T-cell (primary cell): ENCODE results near the gene FBXL19. TPM values are rescaled to one million over a fixed set of nuclear protein-coding genes. Genes with fewer than 3 reads are reported as not detected.

ENCODE experiments used
- ATAC-seq, 4 experiments: fragments of 200-7000 bp in 3 of 4; fragments of 150-1000 bp in 1 of 4; cut with Tn5 transposase; replicated peaks in 1 of 4; 1 replicate in 3 of 4; 2 replicates in 1 of 4; pipeline ENCODE4 v1.10.0; 2021; ENCODE audit warnings: moderate library complexity in 3 of 4, mild to moderate bottlenecking in 2 of 4, moderate number of reproducible peaks in 1 of 4
- CTCF ChIA-PET, 2 donors: fragments of 300-600 bp; sonication (Branson Sonifier 250); formaldehyde crosslinking; loops; one replicate each; lab custom pipeline; 2022; ENCODE audit warnings: antibody characterized with exemption in 2 of 2; lab: Charles Lee
- POLR2A ChIA-PET, 2 donors: fragments of 300-600 bp; sonication (Branson Sonifier 250); formaldehyde crosslinking; loops; one replicate each; lab custom pipeline; 2022; ENCODE audit warnings: antibody characterized with exemption in 2 of 2; lab: Charles Lee
- DNase-seq, 35 experiments: peaks; one replicate each; pipeline versions ENCODE4 v3.0.0 to v3.0.0-alpha.2; 2013 to 2023
- H3K27ac ChIP-seq: one replicate; pipeline ENCODE4 v1.5.1; 2013; ENCODE audit warnings: low read length
- H3K27me3 ChIP-seq, 2 experiments: replicated peaks in 1 of 2; 1 replicate in 1 of 2; 2 replicates in 1 of 2; pipeline versions ENCODE4 v1.6.1 to v1.7.0; 2013; ENCODE audit warnings: low read length in 1 of 2, mixed read lengths in 1 of 2; ENCODE audit not compliant: control insufficient read depth in 2 of 2, insufficient read depth in 2 of 2; ENCODE audit errors: extremely low read depth in 1 of 2
- H3K36me3 ChIP-seq, 2 donors: 1 replicate in 1 of 2; 2 replicates in 1 of 2; pipeline versions ENCODE4 v1.6.1 to v1.7.0; 2013; ENCODE audit warnings: low read length in 1 of 2; ENCODE audit not compliant: control insufficient read depth in 2 of 2, insufficient read depth in 1 of 2; ENCODE audit errors: extremely low read depth in 1 of 2
- H3K4me1 ChIP-seq, 2 experiments: 1 replicate in 1 of 2; 2 replicates in 1 of 2; pipeline versions ENCODE4 v1.6.1 to v1.7.0; 2013; ENCODE audit warnings: low read length in 2 of 2, mixed read lengths in 1 of 2; ENCODE audit not compliant: insufficient read depth in 2 of 2, control insufficient read depth in 1 of 2; ENCODE audit errors: extremely low read depth in 1 of 2
- H3K4me3 ChIP-seq, 2 donors: 1 replicate in 1 of 2; 2 replicates in 1 of 2; pipeline versions ENCODE4 v1.5.1 to v1.7.0; 2013; ENCODE audit warnings: mild to moderate bottlenecking in 2 of 2, low read length in 1 of 2, moderate library complexity in 1 of 2; ENCODE audit not compliant: control insufficient read depth in 1 of 2; ENCODE audit errors: extremely low read depth in 1 of 2
- H3K9me3 ChIP-seq: 2 replicates; pipeline ENCODE4 v1.7.0; 2013
- H3K27ac Mint-ChIP-seq, 2 donors: one replicate each; pipeline ENCODE4 v1.8.0; 2020 to 2021; ENCODE audit warnings: mild to moderate bottlenecking in 2 of 2, mixed read lengths in 2 of 2
- H3K27me3 Mint-ChIP-seq, 2 donors: one replicate each; pipeline ENCODE4 v1.8.0; 2021 to 2022; ENCODE audit warnings: mixed read lengths in 2 of 2
- H3K36me3 Mint-ChIP-seq: one replicate; pipeline ENCODE4 v1.8.0; 2021; ENCODE audit warnings: mixed read lengths
- H3K4me1 Mint-ChIP-seq, 3 donors: one replicate each; pipeline ENCODE4 v1.8.0; 2020 to 2022; ENCODE audit warnings: mixed read lengths in 3 of 3, mild to moderate bottlenecking in 1 of 3
- H3K4me3 Mint-ChIP-seq, 3 donors: one replicate each; pipeline ENCODE4 v1.8.0; 2020 to 2022; ENCODE audit warnings: mild to moderate bottlenecking in 3 of 3, mixed read lengths in 3 of 3, moderate library complexity in 3 of 3
- H3K9me3 Mint-ChIP-seq, 3 donors: one replicate each; pipeline ENCODE4 v1.8.0; 2020 to 2022; ENCODE audit warnings: mixed read lengths in 3 of 3
- WGBS: methylation state at CpG from one replicate; pipeline ENCODE4 v1.1.5; 2013; ENCODE audit warnings: missing lambda C conversion rate; ENCODE audit not compliant: insufficient coverage; 5-methylcytosine and 5-hydroxymethylcytosine counted together
- total RNA-seq, 35 experiments: library from RNA in 6 of 35; stranded (reverse) in 6 of 35; fragments of 120-200 nt in 1 of 35; gene quantifications; one replicate each; pipeline versions ENCODE4 v1.2.1 to v1.2.4 and lab custom pipeline; 2013 to 2026

Gene FBXL19
- total RNA-seq, 5 donors from 2014 or later (not counting 1 experiment from before 2014, with no cell fraction given): 11.5 to 22.0 (median 18.1) TPM

- ATAC-seq: no peak
- peak in 2 of 35 experiments; percentile 21 to 34 for DNase-seq
- no CpG with 5 or more reads among the region's 4 CpGs for WGBS
- no peaks in the 10 kb centered on the region for H3K36me3 Mint-ChIP-seq
- no peak overlapping the region for H3K4me3 ChIP-seq
- no peaks in the 10 kb centered on the region for H3K27me3 Mint-ChIP-seq
- CTCF ChIA-PET: no interaction called here
- peak overlapping the region in 1 of 3 donors; percentile 95 for H3K4me3 Mint-ChIP-seq
- H3K4me1 ChIP-seq: peaks cover 17 to 53% of the 10 kb centered on the region in 2 experiments
- no peaks in the 10 kb centered on the region for H3K36me3 ChIP-seq
- H3K9me3 ChIP-seq: no peaks in the 10 kb centered on the region
- H3K9me3 Mint-ChIP-seq: no peaks in the 10 kb centered on the region
- H3K4me1 Mint-ChIP-seq: peaks cover 30 to 38% (median 37%) of the 10 kb centered on the region in 3 donors
- peak overlapping the region; percentile 91 to 92 for H3K27ac Mint-ChIP-seq
- peak overlapping the region; percentile 78 for H3K27ac ChIP-seq
- no peaks in the 10 kb centered on the region for H3K27me3 ChIP-seq
- POLR2A ChIA-PET: no interaction called here
Observed at GRCh38 chr16:30903596-30903995, 19.8 kb upstream of the FBXL19 start.

GRCh38 chr16:30904114-30904780 lies 19.1 kb upstream of the FBXL19 start:
- POLR2A ChIA-PET: no interaction called here
- peak overlapping the region in 1 of 3 donors; percentile 95 for H3K4me3 Mint-ChIP-seq
- H3K27ac Mint-ChIP-seq: peak overlapping the region; percentile 91 to 92

DNA sequence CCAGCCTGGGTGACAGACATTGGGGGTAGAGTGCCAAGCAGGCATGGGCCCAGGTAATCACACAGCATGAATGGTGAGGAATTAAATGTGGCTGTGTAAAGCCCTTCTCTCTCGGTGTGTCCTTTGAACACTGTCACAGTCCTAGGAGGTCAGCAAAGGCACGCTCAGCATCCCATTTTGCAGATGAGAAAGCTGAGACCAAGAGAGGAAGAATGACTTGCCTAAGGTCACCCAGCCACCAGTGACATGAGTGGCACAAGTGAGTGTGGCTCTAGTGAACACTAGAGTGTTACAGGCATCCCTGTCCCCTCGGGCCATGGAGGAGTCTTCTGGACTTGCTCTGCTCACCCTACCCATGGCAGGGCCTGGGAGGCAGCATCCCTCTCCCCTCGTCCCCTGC lies 16.3 kb upstream of the FBXL19 start:
- H3K27me3 ChIP-seq: peaks cover 0 to 6% of the 10 kb centered on the region in 2 experiments
- Mint-ChIP-seq H3K27me3 (no peaks in the 10 kb centered on the region), H3K9me3 (no peaks in the 10 kb centered on the region), H3K36me3 (no peaks in the 10 kb centered on the region), H3K4me3 (no peak overlapping the region), H3K27ac (no peak overlapping the region), H3K4me1 (peaks cover 22 to 29% (median 29%) of the 10 kb centered on the region in 3 donors)
- 100% methylated on average over 1 of the region's 4 CpGs for WGBS
- no peak overlapping the region for H3K4me3 ChIP-seq
- DNase-seq (no peak), ATAC-seq (no peak)
- H3K27ac ChIP-seq: no peak overlapping the region
- POLR2A ChIA-PET: no interaction called here
- H3K36me3 ChIP-seq: no peaks in the 10 kb centered on the region
- H3K9me3 ChIP-seq: no peaks in the 10 kb centered on the region
- CTCF ChIA-PET: interaction anchor here in 1 of 2 donors (1.4 kb wide), 1 partner anchor 62 kb away, joined by 3 read pairs; no protein-coding TSS in a partner anchor
- peaks cover 13 to 38% of the 10 kb centered on the region in 2 experiments for H3K4me1 ChIP-seq

More at GRCh38 chr16:30904114-30904780, 19.1 kb upstream of the FBXL19 start:
- H3K36me3 Mint-ChIP-seq: no peaks in the 10 kb centered on the region
- Histone ChIP-seq H3K36me3 (no peaks in the 10 kb centered on the region), H3K4me3 (no peak overlapping the region), H3K4me1 (peaks cover 17 to 53% of the 10 kb centered on the region in 2 experiments), H3K27me3 (no peaks in the 10 kb centered on the region), H3K27ac (peak overlapping the region; percentile 78), H3K9me3 (no peaks in the 10 kb centered on the region)
- H3K9me3 Mint-ChIP-seq: no peaks in the 10 kb centered on the region
- peaks cover 30 to 38% (median 35%) of the 10 kb centered on the region in 3 donors for H3K4me1 Mint-ChIP-seq
- ATAC-seq: no peak
- 89% methylated on average over 17 of the region's 19 CpGs for WGBS
- CTCF ChIA-PET: no interaction called here
- H3K27me3 Mint-ChIP-seq: no peaks in the 10 kb centered on the region
- DNase-seq: no peak

GRCh38 chr16:30910427-30911029 lies 12.8 kb upstream of the FBXL19 start:
- POLR2A ChIA-PET: no interaction called here
- ATAC-seq (no peak), DNase-seq (no peak)
- H3K36me3 Mint-ChIP-seq: no peaks in the 10 kb centered on the region
- Histone ChIP-seq H3K4me1 (peaks cover 0 to 13% of the 10 kb centered on the region in 2 experiments), H3K27me3 (peaks cover 0 to 6% of the 10 kb centered on the region in 2 experiments), H3K9me3 (no peaks in the 10 kb centered on the region), H3K36me3 (no peaks in the 10 kb centered on the region), H3K4me3 (no peak overlapping the region), H3K27ac (no peak overlapping the region)
- H3K4me1 Mint-ChIP-seq: peaks cover 9 to 12% (median 10%) of the 10 kb centered on the region in 3 donors
- 95% methylated on average over 4 of the region's 18 CpGs for WGBS
- H3K9me3 Mint-ChIP-seq: no peaks in the 10 kb centered on the region
- no peak overlapping the region for H3K4me3 Mint-ChIP-seq
- CTCF ChIA-PET: interaction anchor here in 1 of 2 donors (1.2 kb wide), 1 partner anchor 9 kb away, joined by 5 read pairs; no protein-coding TSS in a partner anchor
- no peak overlapping the region for H3K27ac Mint-ChIP-seq
- H3K27me3 Mint-ChIP-seq: no peaks in the 10 kb centered on the region

- Histone ChIP-seq H3K36me3 (no peaks in the 10 kb centered on the region), H3K27ac (no peak overlapping the region), H3K27me3 (peaks cover 0 to 6% of the 10 kb centered on the region in 2 experiments), H3K9me3 (no peaks in the 10 kb centered on the region), H3K4me3 (no peak overlapping the region), H3K4me1 (peaks cover 0 to 5% of the 10 kb centered on the region in 2 experiments)
- POLR2A ChIA-PET: no interaction called here
- WGBS: 74% methylated on average over 3 of the region's 6 CpGs
- Mint-ChIP-seq H3K4me1 (peaks cover 1 to 3% (median 2%) of the 10 kb centered on the region in 3 donors), H3K4me3 (no peak overlapping the region), H3K9me3 (no peaks in the 10 kb centered on the region), H3K36me3 (no peaks in the 10 kb centered on the region), H3K27ac (no peak overlapping the region), H3K27me3 (no peaks in the 10 kb centered on the region)
- CTCF ChIA-PET: no interaction called here
- ATAC-seq (no peak), DNase-seq (no peak)
Observed at GRCh38 chr16:30912794-30913412, 10.5 kb upstream of the FBXL19 start.

GRCh38 chr16:30914830-30915229 lies 8.5 kb upstream of the FBXL19 start:
- H3K27ac Mint-ChIP-seq: no peak overlapping the region
- no peak overlapping the region for H3K27ac ChIP-seq
- ChIA-PET CTCF (no interaction called here), POLR2A (no interaction called here)
- H3K36me3 Mint-ChIP-seq: no peaks in the 10 kb centered on the region
- no peak overlapping the region for H3K4me3 ChIP-seq
- H3K4me1 Mint-ChIP-seq: no peaks in the 10 kb centered on the region
- DNase-seq (no peak), ATAC-seq (no peak)
- H3K4me3 Mint-ChIP-seq: no peak overlapping the region
- peaks cover 0 to 6% of the 10 kb centered on the region in 2 experiments for H3K27me3 ChIP-seq
- WGBS: 92% methylated on average over 2 of the region's 3 CpGs
- H3K27me3 Mint-ChIP-seq: no peaks in the 10 kb centered on the region
- H3K4me1 ChIP-seq: no peaks in the 10 kb centered on the region
- H3K9me3 ChIP-seq: no peaks in the 10 kb centered on the region
- no peaks in the 10 kb centered on the region for H3K9me3 Mint-ChIP-seq
- H3K36me3 ChIP-seq: no peaks in the 10 kb centered on the region
